ENCODE results near the gene FGF2. TPM values are rescaled to one million over a fixed set of nuclear protein-coding genes. Genes with fewer than 3 reads are reported as not detected.

FGF2 gene
- total RNA-seq, 4 donors from 2014 or later, result 0.53 to 7.0 (median 3.5) TPM

GRCh38 chr4:122788935-122789334 lies 37.7 kb upstream of the FGF2 start:
- Histone ChIP-seq H3K4me1 (peaks cover 0 to 5% (median under 1%) of the 10 kb centered on the region in 3 donors), H3K27ac (no peak overlapping the region), H3K9me3 (no peaks in the 10 kb centered on the region), H3K36me3 (no peaks in the 10 kb centered on the region), H3K27me3 (no peaks in the 10 kb centered on the region), H3K4me3 (no peak overlapping the region)
- no peak for TF ChIP-seq POLR2A (IDR thresholded peaks at IDR 0.05)
- TF ChIP-seq, protein P1, sequence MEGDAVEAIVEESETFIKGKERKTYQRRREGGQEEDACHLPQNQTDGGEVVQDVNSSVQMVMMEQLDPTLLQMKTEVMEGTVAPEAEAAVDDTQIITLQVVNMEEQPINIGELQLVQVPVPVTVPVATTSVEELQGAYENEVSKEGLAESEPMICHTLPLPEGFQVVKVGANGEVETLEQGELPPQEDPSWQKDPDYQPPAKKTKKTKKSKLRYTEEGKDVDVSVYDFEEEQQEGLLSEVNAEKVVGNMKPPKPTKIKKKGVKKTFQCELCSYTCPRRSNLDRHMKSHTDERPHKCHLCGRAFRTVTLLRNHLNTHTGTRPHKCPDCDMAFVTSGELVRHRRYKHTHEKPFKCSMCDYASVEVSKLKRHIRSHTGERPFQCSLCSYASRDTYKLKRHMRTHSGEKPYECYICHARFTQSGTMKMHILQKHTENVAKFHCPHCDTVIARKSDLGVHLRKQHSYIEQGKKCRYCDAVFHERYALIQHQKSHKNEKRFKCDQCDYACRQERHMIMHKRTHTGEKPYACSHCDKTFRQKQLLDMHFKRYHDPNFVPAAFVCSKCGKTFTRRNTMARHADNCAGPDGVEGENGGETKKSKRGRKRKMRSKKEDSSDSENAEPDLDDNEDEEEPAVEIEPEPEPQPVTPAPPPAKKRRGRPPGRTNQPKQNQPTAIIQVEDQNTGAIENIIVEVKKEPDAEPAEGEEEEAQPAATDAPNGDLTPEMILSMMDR (IDR thresholded peaks at IDR 0.05), result no peak
- whole genome bisulfite sequencing, 2 donors, result 89 to 93% methylated on average over 4 of the region's 4 CpGs
- intact Hi-C loops (cut with DNase I), result no loop called here
- DNase-seq, result no peak

- no peak overlapping the region for H3K27ac ChIP-seq
- H3K4me1 ChIP-seq, result peaks cover 0 to 18% (median 0%) of the 10 kb centered on the region in 3 donors
- H3K9me3 ChIP-seq, result no peaks in the 10 kb centered on the region
- H3K4me3 ChIP-seq, result no peak overlapping the region
- no peaks in the 10 kb centered on the region for H3K27me3 ChIP-seq
- H3K36me3 ChIP-seq, result no peaks in the 10 kb centered on the region
- TF ChIP-seq, protein P1 (IDR thresholded peaks at IDR 0.05), result no peak
- no peak for TF ChIP-seq POLR2A (IDR thresholded peaks at IDR 0.05)
- intact Hi-C loops (cut with DNase I), result no loop called here
- DNase-seq, result no peak
Observed at GRCh38 chr4:122793811-122794210, 32.8 kb upstream of the FGF2 start.

DNA sequence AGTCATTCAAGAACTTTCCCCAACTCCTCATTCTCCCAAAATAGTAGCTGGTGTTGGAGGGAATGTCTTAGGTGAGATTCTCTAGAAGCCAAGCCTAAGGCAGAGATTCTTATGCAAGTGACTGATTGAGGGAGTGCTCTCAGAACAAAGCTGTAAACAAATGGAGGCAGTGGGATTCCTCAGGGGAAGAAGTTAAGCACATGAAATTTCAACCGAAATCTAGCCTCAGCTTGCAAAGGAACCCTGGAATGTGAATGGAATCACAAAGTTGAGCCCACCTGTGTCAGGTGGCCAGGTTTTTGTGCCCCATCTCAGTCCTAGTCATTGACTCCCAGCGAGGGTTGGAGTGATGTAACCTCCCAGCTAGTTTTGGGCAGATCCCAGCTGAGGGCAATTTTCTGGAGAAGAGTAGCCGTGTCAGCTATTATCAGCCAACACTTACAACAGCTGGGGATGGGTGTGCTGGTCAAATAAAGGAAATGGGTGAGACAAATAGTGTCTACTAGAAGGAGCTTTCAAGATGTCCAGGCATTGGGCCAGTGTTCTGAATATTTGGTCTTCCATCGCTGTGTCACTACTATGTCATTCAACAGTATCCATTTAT lies 29.7 kb upstream of the FGF2 start:
- Histone ChIP-seq H3K27ac (peak overlapping the region in 2 of 4 donors; percentile 30 to 56), H3K4me3 (no peak overlapping the region), H3K4me1 (peaks cover 0 to 18% (median 0%) of the 10 kb centered on the region in 3 donors), H3K27me3 (no peaks in the 10 kb centered on the region), H3K9me3 (no peaks in the 10 kb centered on the region), H3K36me3 (no peaks in the 10 kb centered on the region)
- intact Hi-C loops (cut with DNase I), result no loop called here
- 83 to 85% methylated on average over 4 of the region's 4 CpGs for WGBS, 2 donors
- no peak for TF ChIP-seq POLR2A (IDR thresholded peaks at IDR 0.05)
- TF ChIP-seq, protein P1 (IDR thresholded peaks at IDR 0.05), result no peak
- no peak for DNase-seq

- intact Hi-C loops (cut with DNase I), result no loop called here
- no peaks in the 10 kb centered on the region for H3K36me3 ChIP-seq
- H3K27me3 ChIP-seq, result no peaks in the 10 kb centered on the region
- H3K9me3 ChIP-seq, result no peaks in the 10 kb centered on the region
- peak overlapping the region in 2 of 4 donors; percentile 19 to 39 for H3K4me3 ChIP-seq
- peaks cover 0 to 18% (median 0%) of the 10 kb centered on the region in 3 donors for H3K4me1 ChIP-seq
- peak overlapping the region; percentile 30 to 69 (median 50) for H3K27ac ChIP-seq
- DNase-seq, result no peak
- WGBS, 2 donors, result 71 to 94% methylated on average over 2 of the region's 2 CpGs
- TF ChIP-seq, protein P1 (IDR thresholded peaks at IDR 0.05), result no peak
- TF ChIP-seq POLR2A (IDR thresholded peaks at IDR 0.05), result no peak
Observed at GRCh38 chr4:122797405-122798094, 29.1 kb upstream of the FGF2 start.

DNA sequence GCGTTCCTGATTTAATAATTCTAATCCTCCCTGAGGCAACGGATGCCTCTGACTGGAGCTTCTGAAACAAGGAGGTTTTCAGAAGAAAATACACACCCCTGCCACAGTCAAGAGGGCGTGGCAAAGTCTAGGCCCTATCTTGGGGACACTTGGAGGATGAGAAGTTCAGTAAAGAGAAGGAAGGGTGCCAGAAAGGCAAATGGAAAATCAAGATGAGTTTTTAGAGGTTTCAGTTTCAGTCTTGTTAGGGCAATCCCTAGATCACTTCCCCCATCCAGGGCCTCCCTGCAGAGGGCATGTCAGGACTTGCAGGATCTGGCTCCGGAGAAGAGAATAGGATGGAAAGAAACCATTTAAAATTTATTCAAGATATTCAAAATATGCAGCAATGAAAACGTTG lies 28.5 kb upstream of the FGF2 start:
- WGBS, 2 donors, result 16 to 17% methylated on average over 5 of the region's 5 CpGs
- DNase-seq, result no peak

More for the DNA sequence above, 28.5 kb upstream of the FGF2 start:
- Histone ChIP-seq H3K36me3 (no peaks in the 10 kb centered on the region), H3K27ac (peak overlapping the region in 3 of 4 donors; percentile 44 to 69 (median 56)), H3K4me3 (peak overlapping the region in 2 of 4 donors; percentile 19 to 39), H3K4me1 (peaks cover 0 to 18% (median 0%) of the 10 kb centered on the region in 3 donors), H3K27me3 (no peaks in the 10 kb centered on the region), H3K9me3 (no peaks in the 10 kb centered on the region)
- TF ChIP-seq, protein P1 (IDR thresholded peaks at IDR 0.05), result no peak
- no peak for TF ChIP-seq POLR2A (IDR thresholded peaks at IDR 0.05)
- intact Hi-C loops (cut with DNase I), result no loop called here

All from esophagus squamous epithelium (tissue), 5 donors.